Activated CD4-positive, alpha-beta T cell treated with anti-CD3 and anti-CD28 coated beads for 4 hours (primary cell): Measurements from ENCODE around the gene KIR2DL3.

ENCODE experiments used
- DNase-seq, 2 donors: peaks; one replicate each; pipeline ENCODE4 v3.0.0-alpha.2; 2020

Gene KIR2DL3

DNA sequence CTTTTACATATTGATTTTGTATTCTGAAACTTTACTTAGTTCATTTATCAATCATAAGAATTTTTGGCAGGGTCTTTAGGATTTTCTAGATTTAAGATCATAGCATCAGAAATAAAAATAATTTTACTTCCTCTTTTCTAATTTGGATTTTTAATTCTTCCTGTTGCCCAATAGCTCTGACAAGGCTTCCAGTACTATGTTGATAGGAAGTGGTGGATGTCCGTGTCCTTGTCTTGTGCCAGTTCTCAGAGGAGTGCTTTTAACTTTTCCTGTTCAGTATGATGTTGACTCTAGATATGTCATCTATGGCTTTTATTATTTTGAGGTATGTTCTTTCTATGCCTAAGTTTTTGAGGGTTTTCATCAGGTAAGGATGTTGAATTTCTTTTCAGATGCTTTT is 57.4 kb downstream of the KIR2DL3 start:
- DNase-seq: no peak
